ENCODE data around the gene WDR1. TPM values are rescaled to one million over a fixed set of nuclear protein-coding genes. Genes with fewer than 3 reads are reported as not detected.

The WDR1 gene
- total RNA-seq, 2 experiments from 2014 or later = 371 to 372 TPM

DNA sequence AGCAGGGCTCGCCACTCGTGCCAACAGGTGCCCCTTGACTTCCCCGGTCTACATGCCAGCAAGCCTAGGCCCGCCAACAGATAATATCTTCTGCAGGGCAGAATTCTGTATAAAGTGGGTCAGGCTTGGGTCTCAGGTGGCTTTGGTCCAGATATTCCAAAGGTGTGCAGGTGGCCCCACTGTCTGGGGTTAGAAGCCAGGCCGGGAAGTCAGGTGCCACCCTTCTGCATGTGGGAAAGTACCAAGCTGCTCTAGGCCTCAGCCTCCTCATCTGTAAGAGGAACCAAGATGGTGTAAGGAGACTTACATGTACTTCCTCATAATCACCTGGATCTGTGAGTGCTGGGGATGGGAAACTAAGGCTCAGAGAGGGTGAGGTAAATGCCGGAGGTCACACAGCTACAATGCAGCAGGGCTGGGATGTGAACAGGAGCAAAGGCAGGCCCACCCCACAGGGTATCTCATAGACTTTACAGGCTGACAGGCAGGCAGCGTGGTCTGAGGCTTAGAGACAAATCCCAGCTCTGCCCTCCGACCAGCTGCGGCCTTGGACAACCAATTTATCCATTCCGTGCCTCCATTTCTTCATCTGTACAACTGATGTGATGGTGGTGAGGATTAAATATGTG, 35.9 kb downstream of the WDR1 start:
- Mint-ChIP-seq H3K27me3 (no peaks in the 10 kb centered on the region), H3K4me1 (no peaks in the 10 kb centered on the region), H3K9me3 (no peaks in the 10 kb centered on the region), H3K4me3 (no peak overlapping the region), H3K27ac (no peak overlapping the region), H3K36me3 (peaks cover 22% of the 10 kb centered on the region)
- ATAC-seq (ENCODE audit: low read depth) (no peak), DNase-seq (peak; percentile 10)
- POLR2A ChIA-PET = no interaction called here

DNA sequence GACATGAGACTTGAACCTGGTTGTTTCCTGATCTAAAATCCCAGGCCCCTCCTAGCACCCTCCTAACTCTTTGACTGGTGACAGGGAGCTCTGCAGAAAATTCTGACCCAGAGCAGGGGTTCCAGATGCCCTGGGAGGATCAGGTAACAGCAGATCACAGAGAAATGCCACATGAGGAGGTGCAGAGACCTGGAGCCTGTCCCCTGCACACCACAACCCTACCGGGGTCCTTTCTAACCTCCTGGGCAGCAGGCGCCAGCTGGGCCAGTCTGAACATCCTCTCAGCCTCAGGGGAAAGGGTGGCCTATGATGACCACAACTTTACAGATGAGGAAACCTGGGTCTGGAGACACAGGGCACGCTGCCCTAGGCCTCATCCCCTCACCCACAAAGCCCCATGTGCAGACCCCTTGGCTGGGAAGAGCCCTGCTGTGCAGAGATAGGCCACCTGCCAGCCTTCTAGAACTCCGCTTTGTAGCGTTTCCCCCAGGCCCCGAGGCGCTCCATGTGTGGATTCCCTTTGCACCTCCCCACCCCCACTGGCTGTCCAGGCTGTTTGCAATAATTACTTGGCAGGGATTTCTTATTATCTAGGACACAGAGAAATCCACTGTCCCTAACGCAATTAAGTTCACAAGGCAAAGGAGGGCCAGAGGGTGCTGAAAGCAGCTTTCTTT, 36.5 kb downstream of the WDR1 start:
- H3K27me3 Mint-ChIP-seq = no peaks in the 10 kb centered on the region
- no peaks in the 10 kb centered on the region for H3K4me1 Mint-ChIP-seq
- H3K9me3 Mint-ChIP-seq = no peaks in the 10 kb centered on the region
- ATAC-seq (ENCODE audit: low read depth) (no peak), DNase-seq (peak; percentile 17)
- no peak overlapping the region for H3K4me3 Mint-ChIP-seq
- peaks cover 19% of the 10 kb centered on the region for H3K36me3 Mint-ChIP-seq
- POLR2A ChIA-PET = no interaction called here
- no peak overlapping the region for H3K27ac Mint-ChIP-seq

DNA sequence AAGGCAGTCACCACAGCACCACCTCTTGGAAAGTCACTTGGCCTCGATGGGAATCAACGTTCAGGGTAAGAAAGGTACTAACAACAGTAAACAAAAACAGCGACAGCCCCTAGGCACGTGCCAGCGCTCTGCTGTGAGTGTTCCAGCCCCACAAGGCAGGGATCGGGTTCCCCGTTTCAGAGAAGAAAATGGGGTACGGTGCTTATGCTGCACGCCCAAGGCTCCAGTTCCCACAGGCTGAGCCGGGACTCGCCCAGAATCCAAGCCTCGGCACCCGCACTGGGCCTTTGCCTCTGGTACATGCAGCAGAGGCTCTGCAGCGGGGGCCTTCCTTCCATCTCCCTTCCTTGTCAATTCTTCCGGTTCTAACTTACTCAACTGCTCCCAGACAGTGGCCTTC, 37.3 kb downstream of the WDR1 start:
- Mint-ChIP-seq H3K27ac (peak overlapping the region; percentile 31), H3K9me3 (no peaks in the 10 kb centered on the region), H3K4me1 (no peaks in the 10 kb centered on the region), H3K4me3 (no peak overlapping the region), H3K27me3 (no peaks in the 10 kb centered on the region), H3K36me3 (peaks cover 20% of the 10 kb centered on the region)
- DNase-seq (no peak), ATAC-seq (ENCODE audit: low read depth) (no peak)
- POLR2A ChIA-PET = no interaction called here

DNA sequence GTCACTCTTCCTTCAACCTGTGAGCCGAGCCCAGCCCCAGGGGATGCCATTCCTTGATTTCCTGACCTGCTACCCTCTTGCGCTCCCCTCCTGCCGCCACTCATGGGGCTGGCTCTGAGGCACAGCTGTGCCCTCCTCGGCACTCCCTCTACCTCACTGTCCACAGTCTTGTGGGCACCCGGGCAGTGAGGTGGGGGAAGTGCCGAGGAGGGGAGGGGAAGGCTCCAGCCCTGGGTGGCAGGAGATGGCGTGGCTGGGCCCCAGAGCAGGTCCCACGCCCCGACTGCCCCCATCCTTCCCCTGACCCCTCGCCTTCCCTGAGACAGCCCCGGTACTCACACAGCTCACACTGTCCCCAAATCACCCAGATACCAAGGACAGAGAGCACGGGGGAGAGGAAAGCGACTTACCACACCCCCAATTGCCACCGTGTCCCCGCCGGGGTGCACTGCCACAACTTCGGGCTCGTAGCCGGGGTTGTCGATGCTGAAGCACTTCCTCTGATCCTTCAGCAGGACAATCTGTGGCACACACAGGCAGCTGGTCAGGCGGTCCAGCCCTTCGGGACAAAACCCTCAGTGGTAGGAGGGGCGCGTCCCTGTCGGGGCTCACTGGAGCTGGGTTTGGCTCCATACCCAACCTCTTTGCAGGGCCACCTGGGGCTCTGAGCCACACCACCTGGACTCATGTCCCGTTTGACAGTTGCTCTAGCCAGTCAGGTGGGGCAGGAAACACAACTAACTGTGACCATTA, 37.9 kb downstream of the WDR1 start:
- no peaks in the 10 kb centered on the region for H3K27me3 Mint-ChIP-seq
- H3K36me3 Mint-ChIP-seq = peaks cover 20% of the 10 kb centered on the region
- peak; percentile 19 for DNase-seq
- no peak for ATAC-seq (ENCODE audit: low read depth)
- H3K4me3 Mint-ChIP-seq = no peak overlapping the region
- H3K27ac Mint-ChIP-seq = no peak overlapping the region
- H3K9me3 Mint-ChIP-seq = no peaks in the 10 kb centered on the region
- POLR2A ChIA-PET = no interaction called here
- no peaks in the 10 kb centered on the region for H3K4me1 Mint-ChIP-seq

DNA sequence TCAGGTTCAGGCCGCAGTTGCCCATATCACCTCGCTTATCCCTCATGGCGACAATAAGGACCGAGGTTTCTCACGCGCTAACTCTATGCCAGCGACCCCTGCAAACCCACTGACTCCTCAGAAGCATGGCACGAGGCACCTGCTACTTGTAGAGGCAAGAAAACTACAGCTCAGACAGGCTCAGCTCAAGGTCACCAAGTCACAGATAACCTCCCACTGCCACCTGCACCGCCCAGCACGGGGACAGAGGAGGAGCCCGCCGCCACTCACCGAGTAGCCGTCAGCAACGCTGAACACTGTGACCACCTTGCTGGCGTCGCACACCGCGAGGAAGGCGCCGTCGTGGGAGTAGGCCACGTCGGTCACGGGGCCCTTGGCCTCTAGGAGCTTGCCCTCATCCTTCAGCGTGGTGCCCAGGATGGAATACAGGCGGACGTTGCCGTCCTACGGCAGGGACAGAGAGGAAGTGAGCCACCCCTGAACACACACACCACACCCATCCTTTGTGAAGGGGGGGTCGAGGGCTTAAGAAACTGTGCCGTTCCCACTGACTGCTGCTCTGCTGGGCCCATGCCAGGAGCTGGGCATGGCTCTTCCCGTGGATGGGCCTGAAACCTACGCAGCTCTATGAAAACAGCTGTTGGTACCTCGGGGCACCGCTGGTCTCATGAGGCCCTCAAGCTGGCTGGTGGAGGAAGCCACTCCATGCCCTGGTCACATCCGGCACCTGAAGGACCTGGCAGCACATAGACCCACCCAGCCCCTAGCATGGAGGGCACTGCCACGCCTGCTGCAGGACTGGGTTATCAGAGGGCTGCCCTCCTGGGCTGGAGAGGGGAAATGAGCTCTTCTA, 38.9 kb downstream of the WDR1 start:
- Mint-ChIP-seq H3K4me3 (no peak overlapping the region), H3K27ac (no peak overlapping the region), H3K27me3 (no peaks in the 10 kb centered on the region), H3K36me3 (peaks cover 23% of the 10 kb centered on the region), H3K9me3 (no peaks in the 10 kb centered on the region), H3K4me1 (no peaks in the 10 kb centered on the region)
- ATAC-seq (ENCODE audit: low read depth) (no peak), DNase-seq (peak; percentile 26)
- POLR2A ChIA-PET = no interaction called here

DNA sequence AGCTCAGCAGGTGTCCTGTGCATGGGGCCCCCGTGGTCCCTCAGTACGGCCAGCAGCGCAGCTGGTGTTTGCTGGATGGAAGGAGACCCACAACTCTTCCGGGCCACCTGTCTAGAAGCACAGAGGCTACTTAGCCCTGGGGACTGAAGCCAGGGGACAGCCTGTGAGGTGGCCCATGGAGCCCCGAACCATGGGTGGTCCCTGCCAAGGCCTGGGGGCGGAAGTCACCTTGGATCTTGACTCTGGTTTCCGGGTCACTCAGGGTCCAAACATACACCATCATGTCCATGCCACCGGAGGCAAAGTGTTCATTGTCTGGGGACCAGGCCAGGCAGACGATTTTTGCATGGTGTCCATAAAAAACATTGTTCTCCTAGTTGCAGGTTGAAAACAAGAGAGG, 39.5 kb downstream of the WDR1 start:
- ATAC-seq (ENCODE audit: low read depth) = no peak
- Mint-ChIP-seq H3K4me3 (no peak overlapping the region), H3K27ac (no peak overlapping the region), H3K4me1 (no peaks in the 10 kb centered on the region), H3K9me3 (no peaks in the 10 kb centered on the region), H3K36me3 (peaks cover 25% of the 10 kb centered on the region), H3K27me3 (no peaks in the 10 kb centered on the region)
- POLR2A ChIA-PET = no interaction called here
- no peak for DNase-seq

DNA sequence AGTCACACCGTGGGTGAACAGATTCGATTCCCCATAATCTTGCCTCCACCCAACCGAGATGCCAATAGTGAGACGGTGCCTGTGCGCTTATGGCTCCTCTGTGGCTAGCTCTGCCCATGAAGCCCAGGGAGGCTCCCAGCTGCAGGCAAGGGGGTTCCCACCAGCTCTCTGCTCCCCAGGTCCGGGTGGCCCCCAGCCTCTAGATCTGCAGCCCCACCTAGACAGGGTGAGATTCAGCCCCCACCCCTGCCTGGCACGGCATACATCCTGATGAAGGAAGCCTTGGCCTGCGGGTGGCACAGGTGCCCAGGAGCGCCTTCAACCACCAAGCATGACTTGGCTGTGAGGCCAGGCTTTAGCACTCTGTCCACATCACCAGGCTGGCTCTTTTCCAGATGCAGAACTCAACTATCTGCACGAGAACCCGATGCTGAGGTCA, 40.6 kb downstream of the WDR1 start:
- Mint-ChIP-seq H3K27me3 (no peaks in the 10 kb centered on the region), H3K36me3 (peaks cover 23% of the 10 kb centered on the region), H3K9me3 (no peaks in the 10 kb centered on the region), H3K27ac (no peak overlapping the region), H3K4me1 (no peaks in the 10 kb centered on the region), H3K4me3 (no peak overlapping the region)
- DNase-seq = peak; percentile 21
- ATAC-seq (ENCODE audit: low read depth) = no peak
- POLR2A ChIA-PET = no interaction called here

DNA sequence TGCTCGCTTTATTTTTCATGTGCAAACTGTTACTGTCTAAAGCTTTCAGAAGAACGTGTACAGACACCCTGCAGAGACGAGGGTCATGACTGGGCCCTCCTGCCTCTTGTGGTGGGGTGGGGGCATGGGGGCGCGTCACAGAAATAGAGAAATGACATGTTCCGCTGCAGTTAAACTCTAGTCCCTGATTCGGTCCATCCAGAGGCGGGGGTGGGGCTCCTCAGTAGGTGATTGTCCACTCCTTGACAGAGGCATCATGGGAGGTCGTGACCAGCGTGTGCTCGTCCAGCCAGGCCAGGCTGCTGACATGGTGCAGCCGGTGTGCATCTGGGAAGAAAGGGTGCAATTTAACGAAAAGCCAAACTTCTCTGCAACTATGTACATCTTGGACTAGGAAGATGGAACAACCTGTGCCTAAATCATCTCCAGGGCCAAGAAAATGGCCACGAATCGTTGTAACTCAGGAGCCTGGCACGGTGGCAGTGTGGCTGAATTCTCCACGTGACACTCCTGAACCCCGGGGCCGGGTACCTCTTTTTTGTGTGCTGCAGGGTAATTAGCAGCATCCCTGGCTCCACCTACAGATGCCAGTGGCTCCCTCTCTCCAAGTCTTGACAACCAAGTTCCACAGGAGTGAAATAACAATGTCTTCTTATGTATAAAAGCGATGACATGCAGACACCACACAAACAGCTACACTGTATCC, 41.3 kb downstream of the WDR1 start:
- no peak overlapping the region for H3K4me3 Mint-ChIP-seq
- ATAC-seq (ENCODE audit: low read depth) (no peak), DNase-seq (no peak)
- H3K27ac Mint-ChIP-seq = no peak overlapping the region
- POLR2A ChIA-PET = no interaction called here
- no peaks in the 10 kb centered on the region for H3K27me3 Mint-ChIP-seq
- H3K36me3 Mint-ChIP-seq = peaks cover 23% of the 10 kb centered on the region
- H3K4me1 Mint-ChIP-seq = no peaks in the 10 kb centered on the region
- H3K9me3 Mint-ChIP-seq = no peaks in the 10 kb centered on the region

DNA sequence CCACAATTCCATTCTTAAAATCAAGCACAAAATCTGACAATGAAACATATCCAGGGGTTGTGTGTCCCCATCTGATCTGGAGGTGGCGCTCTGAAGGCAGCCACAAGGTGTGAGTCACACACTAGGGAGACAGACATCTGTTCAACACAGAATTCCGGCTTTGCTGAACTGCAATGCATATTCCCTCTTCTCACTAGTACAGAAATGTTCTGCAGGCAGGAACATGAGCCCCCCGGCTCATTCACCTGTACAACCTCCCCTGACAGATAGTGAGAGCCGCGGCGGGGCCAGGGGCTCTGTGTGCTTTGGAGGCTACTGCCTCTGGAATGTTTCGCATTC, 41.9 kb downstream of the WDR1 start:
- no peaks in the 10 kb centered on the region for H3K9me3 Mint-ChIP-seq
- H3K27me3 Mint-ChIP-seq = no peaks in the 10 kb centered on the region
- H3K4me1 Mint-ChIP-seq = no peaks in the 10 kb centered on the region
- peak; percentile 19 for DNase-seq
- H3K4me3 Mint-ChIP-seq = no peak overlapping the region
- no peak overlapping the region for H3K27ac Mint-ChIP-seq
- ATAC-seq (ENCODE audit: low read depth) = no peak
- POLR2A ChIA-PET = no interaction called here
- H3K36me3 Mint-ChIP-seq = peaks cover 23% of the 10 kb centered on the region

DNA sequence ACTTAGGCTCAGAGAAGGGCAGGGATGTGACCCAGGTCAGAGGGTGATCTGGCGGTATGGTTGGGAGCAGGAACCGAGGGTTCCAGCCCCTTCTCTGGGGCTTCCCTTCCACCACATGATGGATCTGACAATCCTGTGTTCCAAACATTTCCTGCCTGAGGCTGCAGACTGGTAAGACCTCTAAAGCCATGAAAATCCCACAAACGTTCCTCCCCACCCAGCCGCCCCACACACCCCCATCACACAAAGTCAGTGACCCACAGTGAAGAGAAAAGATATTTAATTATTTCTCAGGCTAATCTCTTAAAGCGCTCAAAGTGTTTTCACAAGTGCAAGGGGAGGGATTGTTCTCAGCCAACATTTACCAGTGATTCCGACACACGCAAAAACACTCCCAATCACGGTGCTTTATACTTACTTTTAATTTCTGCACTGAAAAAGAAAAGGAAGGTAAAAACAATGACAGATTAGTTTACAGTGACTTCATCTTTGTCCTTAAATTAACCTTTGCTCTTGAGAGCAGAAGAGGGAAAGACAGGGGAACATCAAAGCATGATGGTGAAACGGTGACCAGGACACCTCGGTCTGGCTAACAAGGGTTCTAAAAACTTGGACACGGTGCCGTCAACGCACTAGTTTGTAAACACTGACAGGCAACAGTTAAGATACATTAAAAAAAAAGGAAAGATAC, 42.4 kb downstream of the WDR1 start:
- POLR2A ChIA-PET = no interaction called here
- Mint-ChIP-seq H3K27me3 (no peaks in the 10 kb centered on the region), H3K36me3 (peaks cover 26% of the 10 kb centered on the region), H3K4me3 (no peak overlapping the region), H3K9me3 (no peaks in the 10 kb centered on the region), H3K4me1 (no peaks in the 10 kb centered on the region), H3K27ac (no peak overlapping the region)
- DNase-seq (no peak), ATAC-seq (ENCODE audit: low read depth) (no peak)

DNA sequence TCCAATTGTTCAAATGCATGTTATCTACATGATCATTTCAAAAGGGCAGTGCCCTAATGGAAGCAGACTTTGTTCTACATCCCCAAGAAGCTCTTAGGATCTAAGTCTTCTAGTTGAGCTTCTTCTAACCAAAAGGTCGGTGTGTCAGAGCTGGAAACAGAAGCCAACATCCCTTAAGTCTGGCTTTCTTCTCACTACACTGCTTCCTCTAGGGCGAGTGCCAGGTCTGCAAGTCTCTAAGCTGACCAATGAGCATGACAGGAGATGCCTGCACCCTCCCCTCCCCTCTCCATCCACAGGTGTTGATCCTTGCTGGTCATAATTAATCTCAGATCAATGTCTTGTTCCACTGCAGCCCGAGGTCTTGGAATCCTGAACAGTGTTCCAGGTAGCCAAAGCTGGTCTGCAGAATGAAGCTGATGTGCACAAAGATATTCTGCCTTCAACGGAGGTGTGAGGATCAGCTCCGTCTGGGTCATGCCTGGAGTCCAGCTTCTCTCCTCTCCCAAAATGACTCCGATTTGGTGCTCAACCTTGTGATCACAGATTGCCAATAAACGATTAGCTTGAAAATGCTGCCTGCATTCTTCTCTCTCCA, 44.1 kb downstream of the WDR1 start:
- Mint-ChIP-seq H3K4me3 (no peak overlapping the region), H3K36me3 (peaks cover 28% of the 10 kb centered on the region), H3K4me1 (no peaks in the 10 kb centered on the region), H3K9me3 (no peaks in the 10 kb centered on the region), H3K27me3 (no peaks in the 10 kb centered on the region), H3K27ac (peak overlapping the region; percentile 22)
- peak; percentile 13 for DNase-seq
- POLR2A ChIA-PET = interaction anchor here (1.0 kb wide), 1 partner anchor 25 kb away, joined by 3 read pairs; no protein-coding TSS in a partner anchor
- ATAC-seq (ENCODE audit: low read depth) = no peak

DNA sequence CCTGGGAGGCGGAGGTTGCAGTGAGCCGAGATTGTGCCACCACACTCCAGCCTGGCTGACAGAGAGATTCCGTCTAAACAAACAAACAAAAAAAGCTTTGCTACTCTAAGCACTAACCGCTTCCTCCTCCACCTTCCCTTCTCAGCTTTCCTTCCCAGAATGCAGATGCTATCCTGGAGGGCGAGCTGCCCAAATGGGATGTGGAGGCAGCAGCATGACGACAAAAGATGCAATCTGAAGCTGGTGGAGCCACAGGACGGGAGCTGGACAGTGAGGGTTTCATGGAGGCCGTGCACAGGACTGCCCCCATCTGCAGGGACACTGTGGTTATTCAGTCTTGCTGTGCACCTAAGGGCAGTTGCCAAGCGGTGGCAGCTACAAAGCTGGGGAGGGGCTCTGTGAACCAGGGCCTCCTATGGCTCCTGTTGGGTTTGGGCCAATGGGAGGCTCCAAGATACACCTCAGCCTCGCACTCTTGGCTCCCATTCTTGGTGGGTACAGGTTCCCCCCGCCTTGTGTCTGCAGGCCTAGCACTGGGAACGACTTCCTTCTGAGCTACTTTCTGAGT, 47.4 kb downstream of the WDR1 start:
- H3K36me3 Mint-ChIP-seq = peaks cover 22% of the 10 kb centered on the region
- POLR2A ChIA-PET = no interaction called here

More for the DNA sequence above, 47.4 kb downstream of the WDR1 start:
- peak; percentile 19 for ATAC-seq (ENCODE audit: low read depth)
- Mint-ChIP-seq H3K4me1 (no peaks in the 10 kb centered on the region), H3K27ac (no peak overlapping the region), H3K9me3 (no peaks in the 10 kb centered on the region), H3K4me3 (no peak overlapping the region), H3K27me3 (no peaks in the 10 kb centered on the region)
- DNase-seq = no peak
